ENCODE measurements around the gene ADAMTSL1.
A peak's percentile ranks its signal among the peaks of the same experiment; 100 is the strongest.

ADAMTSL1 gene, protein sequence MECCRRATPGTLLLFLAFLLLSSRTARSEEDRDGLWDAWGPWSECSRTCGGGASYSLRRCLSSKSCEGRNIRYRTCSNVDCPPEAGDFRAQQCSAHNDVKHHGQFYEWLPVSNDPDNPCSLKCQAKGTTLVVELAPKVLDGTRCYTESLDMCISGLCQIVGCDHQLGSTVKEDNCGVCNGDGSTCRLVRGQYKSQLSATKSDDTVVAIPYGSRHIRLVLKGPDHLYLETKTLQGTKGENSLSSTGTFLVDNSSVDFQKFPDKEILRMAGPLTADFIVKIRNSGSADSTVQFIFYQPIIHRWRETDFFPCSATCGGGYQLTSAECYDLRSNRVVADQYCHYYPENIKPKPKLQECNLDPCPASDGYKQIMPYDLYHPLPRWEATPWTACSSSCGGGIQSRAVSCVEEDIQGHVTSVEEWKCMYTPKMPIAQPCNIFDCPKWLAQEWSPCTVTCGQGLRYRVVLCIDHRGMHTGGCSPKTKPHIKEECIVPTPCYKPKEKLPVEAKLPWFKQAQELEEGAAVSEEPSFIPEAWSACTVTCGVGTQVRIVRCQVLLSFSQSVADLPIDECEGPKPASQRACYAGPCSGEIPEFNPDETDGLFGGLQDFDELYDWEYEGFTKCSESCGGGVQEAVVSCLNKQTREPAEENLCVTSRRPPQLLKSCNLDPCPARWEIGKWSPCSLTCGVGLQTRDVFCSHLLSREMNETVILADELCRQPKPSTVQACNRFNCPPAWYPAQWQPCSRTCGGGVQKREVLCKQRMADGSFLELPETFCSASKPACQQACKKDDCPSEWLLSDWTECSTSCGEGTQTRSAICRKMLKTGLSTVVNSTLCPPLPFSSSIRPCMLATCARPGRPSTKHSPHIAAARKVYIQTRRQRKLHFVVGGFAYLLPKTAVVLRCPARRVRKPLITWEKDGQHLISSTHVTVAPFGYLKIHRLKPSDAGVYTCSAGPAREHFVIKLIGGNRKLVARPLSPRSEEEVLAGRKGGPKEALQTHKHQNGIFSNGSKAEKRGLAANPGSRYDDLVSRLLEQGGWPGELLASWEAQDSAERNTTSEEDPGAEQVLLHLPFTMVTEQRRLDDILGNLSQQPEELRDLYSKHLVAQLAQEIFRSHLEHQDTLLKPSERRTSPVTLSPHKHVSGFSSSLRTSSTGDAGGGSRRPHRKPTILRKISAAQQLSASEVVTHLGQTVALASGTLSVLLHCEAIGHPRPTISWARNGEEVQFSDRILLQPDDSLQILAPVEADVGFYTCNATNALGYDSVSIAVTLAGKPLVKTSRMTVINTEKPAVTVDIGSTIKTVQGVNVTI (N-terminal part only)

DNA sequence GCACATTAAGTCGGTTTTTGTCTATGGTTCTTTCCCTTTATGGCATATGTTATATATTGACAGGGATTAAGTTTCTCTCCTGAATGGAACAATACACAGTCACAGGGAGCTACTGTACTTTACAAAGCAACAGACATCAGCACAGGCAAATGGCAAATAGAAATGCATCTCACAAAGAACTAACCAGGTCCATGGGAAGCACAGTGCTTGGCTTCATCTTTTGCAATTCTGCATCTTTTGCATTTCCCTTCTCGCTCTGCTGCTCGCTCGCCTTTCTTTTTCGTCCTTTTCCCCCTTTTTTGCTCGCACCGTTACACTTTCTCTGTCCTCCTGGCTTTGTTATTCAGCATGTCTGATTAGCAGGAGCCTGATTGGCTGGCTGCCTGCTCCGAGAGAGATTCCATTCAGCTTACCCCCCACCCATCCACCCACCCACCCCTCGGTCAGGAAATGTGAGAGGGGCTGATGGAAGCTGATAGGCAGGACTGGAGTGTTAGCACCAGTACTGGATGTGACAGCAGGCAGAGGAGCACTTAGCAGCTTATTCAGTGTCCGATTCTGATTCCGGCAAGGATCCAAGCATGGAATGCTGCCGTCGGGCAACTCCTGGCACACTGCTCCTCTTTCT, at the start of gene ADAMTSL1:
Gene ADAMTSL1, plus strand, starts transcription at position 502 of the 628 bp plus-strand sequence. Its CDS starts 80 bp downstream, at position 582.
- DNase-seq, result no peak

DNA sequence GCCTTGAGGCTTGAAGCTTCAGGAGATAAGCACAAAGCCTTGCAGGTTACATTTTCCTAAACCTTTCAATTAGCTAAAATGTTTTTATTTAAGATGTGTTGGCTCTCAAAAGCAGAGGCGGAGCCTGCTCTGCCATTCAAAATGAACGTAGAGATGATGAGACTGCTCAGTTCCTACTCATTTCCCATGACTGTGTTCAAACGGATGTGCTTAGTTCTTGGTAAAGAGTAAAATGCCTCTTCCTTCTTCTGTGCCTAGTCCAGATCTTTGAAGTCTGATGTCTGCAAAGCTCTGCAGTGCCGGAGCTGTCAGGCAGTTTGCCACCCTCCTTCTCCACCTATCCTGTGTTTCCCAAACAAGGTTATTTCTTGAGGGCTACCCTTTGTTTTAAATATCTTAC, 46.3 kb upstream of the ADAMTSL1 start:
- DNase-seq, result no peak

DNA sequence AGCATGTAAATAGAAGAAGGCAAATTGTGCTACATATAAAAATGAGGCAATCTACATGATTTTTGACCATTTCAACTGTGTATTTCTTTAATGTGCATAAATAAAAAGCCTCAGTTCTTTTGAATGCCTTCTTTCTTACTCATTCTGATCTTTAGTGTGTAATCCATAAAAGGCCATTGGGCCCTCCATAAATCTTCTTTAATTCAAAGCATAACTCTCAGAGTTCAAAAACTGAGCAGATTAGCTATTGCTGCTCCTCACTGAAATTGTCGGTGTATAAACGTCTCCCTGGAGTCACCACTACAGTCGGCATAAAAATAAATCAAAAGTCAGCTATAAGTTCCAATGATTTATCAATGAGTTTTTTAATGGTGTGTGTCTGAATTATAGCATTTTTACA, 45.3 kb upstream of the ADAMTSL1 start:
- DNase-seq, result no peak

DNA sequence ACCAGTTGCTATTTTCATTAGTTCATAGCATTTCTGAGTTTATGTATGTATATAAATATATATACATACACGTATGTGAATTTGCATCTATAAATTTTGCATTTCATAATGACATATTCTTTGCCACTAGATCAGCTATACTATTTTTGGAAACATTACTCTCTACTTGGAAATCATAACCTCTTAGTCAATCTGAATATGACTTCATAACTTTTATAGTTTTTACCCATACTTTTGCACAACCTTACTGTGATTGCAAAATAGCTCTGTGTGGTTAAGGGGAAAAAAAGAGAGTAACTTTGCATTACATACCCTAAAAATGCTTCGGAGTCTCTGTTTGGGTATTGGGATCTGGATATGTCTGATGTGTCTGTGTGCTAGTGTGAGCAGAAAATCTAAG, 44.9 kb upstream of the ADAMTSL1 start:
- no peak for DNase-seq

GRCh38 chr9:18433620-18434019, 40.3 kb upstream of the ADAMTSL1 start:
- no peak for DNase-seq

GRCh38 chr9:18437315-18438201, 36.4 kb upstream of the ADAMTSL1 start:
- DNase-seq, result no peak

- DNase-seq, result no peak
Observed at GRCh38 chr9:18438300-18438925, 35.5 kb upstream of the ADAMTSL1 start.

DNA sequence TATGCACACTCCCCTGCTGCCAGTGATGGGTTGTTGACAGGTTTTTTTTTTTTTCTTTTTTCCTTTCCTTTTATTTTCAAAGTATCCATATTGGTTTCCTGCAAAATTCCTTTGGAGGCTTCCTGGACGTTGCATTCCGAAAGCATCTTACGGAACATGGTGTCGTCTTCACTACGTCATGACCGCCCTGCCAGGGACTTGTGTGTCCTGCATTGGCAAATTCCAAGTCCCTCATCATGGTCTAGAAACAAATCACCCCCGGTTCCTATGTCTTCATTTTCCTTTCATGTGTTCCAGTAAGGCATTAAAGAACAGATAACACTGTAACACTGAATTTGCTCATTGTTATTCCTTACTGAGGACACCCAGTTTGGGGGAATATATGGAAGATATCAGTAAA, 35.0 kb upstream of the ADAMTSL1 start:
- no peak for DNase-seq

GRCh38 chr9:18441261-18441660, 32.7 kb upstream of the ADAMTSL1 start:
- DNase-seq, result no peak

- peak; percentile 70 for DNase-seq
Observed at GRCh38 chr9:18442629-18443491, 31.1 kb upstream of the ADAMTSL1 start.

- no peak for DNase-seq
Observed at GRCh38 chr9:18447131-18447530, 26.8 kb upstream of the ADAMTSL1 start.

- DNase-seq, result no peak
Observed at GRCh38 chr9:18447541-18447940, 26.4 kb upstream of the ADAMTSL1 start.

GRCh38 chr9:18448101-18448500, 25.9 kb upstream of the ADAMTSL1 start:
- DNase-seq, result no peak

GRCh38 chr9:18451406-18451805, 22.5 kb upstream of the ADAMTSL1 start:
- DNase-seq, result no peak

DNA sequence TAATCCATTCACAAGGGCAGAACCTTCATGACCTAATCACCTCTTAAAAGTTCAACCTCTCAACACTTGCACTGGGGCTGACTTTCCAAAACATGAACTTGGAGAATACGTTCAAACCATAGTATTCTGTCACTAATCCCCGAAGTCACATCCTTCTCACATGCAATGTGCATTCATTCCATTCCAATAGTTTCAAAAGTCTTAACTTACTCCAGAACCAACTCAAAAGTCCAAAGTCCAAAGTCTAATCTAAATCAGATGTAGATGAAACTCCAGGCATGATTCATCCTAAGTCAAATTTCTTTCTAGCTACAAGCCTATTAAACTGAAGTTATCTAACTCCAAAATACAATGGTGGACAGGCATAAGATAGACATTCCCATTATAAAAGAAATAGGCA, 21.7 kb upstream of the ADAMTSL1 start:
- DNase-seq, result no peak

DNA sequence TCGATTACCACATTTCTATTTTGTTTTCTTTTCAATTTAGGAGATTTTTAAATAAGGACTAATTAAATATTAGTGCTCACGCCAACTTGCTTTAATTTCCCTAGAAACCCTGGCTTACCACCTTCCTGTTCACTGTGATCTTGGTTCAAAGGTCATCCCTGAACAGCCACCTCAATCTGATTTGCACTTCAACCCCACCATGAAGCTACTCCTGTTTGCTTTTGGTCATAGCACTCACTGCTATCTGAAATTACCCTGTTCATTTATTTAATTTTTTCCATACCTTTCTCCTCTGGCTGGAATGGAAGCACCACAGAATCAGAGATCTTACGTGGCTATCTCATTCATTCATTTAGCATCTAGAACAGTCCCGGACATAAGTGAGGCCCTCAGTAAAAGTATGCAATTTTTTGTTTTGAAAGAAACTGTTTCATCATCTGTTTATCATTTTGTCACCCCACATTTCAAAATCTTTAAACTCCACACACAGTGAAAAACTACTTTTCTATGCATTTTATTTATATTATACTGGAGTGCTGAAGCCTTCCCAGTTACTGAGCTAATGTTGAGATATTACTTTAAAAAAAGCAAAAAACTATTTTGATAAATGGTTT, 17.2 kb upstream of the ADAMTSL1 start:
- no peak for DNase-seq

DNA sequence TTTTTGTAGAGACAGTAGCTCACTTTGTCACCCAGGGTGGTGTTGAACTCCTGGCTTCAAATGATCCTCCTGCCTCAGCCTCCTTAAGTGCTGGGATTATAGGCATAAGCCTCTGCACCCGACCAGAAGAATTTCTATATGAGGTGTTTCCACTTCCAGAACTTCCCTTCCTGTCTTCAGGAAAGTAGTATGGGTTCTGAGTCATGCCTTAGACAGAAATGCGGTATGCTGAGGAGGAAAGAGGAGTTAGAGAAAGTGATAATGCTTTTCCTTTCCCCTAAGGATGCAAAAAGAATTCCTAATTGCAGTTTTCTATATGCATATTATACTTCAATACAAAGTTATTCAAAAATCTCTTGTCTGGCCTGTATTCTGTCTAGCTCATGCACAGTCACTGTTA, 16.4 kb upstream of the ADAMTSL1 start:
- no peak for DNase-seq

DNA sequence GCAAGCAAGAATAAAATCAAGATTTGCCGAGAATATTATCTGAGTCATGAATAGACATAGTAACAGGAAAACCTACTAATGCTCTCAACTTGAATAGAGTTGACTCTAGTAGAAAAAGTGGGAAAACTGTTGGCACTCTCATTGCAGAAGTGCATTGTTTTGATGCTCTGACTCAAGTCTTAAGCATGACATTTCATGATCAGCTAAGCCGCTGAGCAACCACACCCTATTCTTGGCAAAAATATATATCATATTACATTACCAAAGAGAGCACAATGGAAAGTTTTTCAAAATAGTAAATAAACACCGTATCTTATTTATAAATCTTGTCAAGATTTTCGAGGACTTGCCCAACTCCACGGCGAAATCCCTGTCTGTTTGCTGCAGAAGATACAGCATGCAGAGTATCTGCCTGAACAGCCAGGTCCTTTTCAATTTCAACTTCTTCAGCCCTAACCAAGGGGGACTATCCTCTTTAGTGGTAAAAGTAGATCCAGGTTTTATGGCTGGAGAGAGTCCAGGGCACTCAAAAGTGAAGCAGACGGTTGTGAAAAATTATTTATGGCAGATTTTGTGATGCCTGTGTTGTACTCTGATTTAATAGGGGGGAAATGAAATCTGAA, 13.9 kb upstream of the ADAMTSL1 start:
- DNase-seq, result no peak

DNA sequence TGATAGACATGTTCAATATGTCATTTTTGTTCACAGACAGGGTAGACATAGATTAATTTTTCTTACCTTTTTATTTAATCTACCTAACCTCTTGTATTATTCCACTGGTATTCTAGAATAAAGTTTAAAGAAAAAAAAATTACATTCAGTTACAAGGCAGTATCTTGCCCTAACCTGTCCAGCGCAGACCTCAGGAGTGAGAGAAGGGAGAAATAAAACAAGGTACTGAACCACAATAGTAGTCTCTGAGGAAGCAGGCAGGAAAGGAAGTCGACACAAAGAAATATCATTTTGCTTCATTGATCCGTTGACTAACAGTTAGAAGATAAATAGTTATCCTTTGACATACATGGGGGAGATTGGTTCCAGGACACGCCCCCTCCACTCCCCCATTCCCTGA, 12.5 kb upstream of the ADAMTSL1 start:
- no peak for DNase-seq

All from activated CD4-positive, alpha-beta T cell treated with anti-CD3 and anti-CD28 coated beads for 48 hours (primary cell).